Measurements from ENCODE around the gene SLC35E3.
A peak's percentile ranks its signal among the peaks of the same experiment; 100 is the strongest.
"Not testable (repeated sequence)": the region's sequence is repeated elsewhere in the genome, so short reads cannot be mapped to it uniquely, and the experiment has no call there.

The SLC35E3 gene

DNA sequence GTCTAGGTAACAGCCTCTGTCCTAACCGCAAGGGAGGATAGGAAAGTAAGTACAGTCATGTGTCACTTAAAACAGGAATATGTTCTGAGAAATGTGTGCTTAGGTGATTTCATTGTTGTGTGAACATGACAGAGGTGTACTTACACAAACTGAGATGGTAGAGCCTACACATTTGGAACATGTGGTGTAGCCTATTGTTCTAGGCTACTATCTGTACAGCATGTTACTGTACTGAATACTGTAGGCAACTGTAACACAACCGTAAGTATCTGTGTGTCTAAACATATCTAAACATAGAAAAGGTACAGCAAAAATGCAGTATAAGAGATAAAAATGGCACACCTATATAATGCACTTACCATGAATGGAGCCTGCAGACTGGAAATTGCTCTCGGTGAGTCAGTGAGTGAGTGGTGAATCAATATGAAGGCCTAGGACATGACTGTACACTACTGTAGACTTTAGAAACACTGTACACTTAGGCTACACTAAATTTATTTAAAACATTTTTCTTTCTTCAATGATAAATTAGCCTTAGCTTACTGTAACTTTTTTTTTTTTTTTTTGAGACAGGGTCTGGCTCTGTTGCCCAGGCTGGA is 48.8 kb downstream of the SLC35E3 start:
- DNase-seq (ENCODE audit: low read depth): no peak

- DNase-seq (ENCODE audit: low read depth): no peak
Observed at GRCh38 chr12:68796399-68796798, 50.4 kb downstream of the SLC35E3 start.

DNA sequence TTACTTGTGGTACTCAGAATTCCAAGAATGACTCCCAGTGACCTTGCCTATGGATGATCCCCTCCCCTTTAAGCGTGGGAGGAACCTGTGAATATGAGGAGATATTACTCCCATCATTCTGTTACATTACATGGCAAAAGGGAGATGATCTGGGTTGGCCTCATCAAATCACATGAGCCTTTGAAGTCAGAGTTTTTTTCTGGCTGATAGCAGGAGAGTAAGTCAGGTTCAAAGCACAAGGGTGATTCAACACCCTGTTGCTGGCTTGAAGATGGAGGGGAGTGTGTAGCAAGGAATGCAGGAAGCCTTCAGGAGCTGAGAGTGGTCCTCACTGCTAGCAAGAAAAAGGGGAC is 52.9 kb downstream of the SLC35E3 start:
- no peak for DNase-seq (ENCODE audit: low read depth)

GRCh38 chr12:68800294-68800693 is 54.3 kb downstream of the SLC35E3 start:
- no peak for DNase-seq (ENCODE audit: low read depth)

- DNase-seq (ENCODE audit: low read depth): not testable (repeated sequence)
Observed at GRCh38 chr12:68801124-68801523, 55.1 kb downstream of the SLC35E3 start.

DNA sequence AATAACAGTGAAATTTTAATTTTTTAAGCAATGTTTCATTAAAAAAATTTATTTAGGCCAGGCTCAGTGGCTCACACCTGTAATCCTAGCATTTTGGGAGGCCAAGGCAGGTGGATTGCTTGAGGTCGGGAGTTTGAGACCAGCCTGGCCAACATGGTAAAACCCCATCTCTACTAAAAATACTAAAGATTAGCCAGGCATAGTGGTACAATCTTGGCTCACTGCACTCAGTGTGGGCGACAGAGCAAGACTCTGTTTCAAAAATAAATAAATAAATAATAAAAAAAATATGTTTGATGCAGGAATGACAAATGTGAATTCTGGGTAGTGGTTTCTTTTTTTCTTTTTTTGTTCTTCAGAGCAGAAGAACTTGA is 56.4 kb downstream of the SLC35E3 start:
- DNase-seq (ENCODE audit: low read depth): not testable (repeated sequence)

DNA sequence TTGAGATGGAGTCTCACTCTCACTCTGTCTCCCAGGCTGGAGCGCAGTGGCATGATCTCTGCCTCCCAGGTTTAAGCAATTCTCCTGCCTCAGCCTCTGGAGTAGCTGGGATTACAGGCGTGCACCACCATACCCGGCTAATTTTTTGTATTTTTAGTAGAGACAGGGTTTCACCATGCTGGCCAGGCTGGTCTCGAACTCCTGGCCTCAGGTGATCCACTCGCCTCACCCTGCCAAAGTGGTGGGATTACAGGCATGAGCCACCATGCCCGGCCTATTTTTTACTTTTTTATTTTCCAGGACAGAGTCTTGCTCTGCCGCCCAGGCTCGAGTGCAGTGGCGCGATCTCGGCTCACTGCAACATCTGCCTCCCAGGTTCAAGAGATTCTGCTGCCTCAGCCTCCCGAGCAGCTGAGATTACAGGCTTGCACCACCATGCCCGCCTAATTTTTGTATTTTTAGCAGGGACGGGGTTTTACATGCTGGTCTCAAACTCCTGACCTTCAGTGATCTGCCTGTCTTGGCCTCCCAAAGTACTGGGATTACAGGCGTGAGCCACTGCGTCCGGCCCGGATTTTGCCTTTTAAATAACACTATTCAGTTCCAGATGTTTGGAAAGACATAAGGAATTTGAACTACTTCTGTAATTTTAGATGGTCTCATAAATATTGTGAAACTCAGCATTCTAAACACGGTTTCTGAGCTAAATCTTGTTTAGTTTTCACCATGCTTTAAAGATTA is 57.1 kb downstream of the SLC35E3 start:
- not testable (repeated sequence) for DNase-seq (ENCODE audit: low read depth)

- no peak for DNase-seq (ENCODE audit: low read depth)
Observed at GRCh38 chr12:68803948-68804656, 58.1 kb downstream of the SLC35E3 start.

- no peak for DNase-seq (ENCODE audit: low read depth)
Observed at GRCh38 chr12:68804657-68805591, 58.9 kb downstream of the SLC35E3 start.

GRCh38 chr12:68805592-68806120 is 59.7 kb downstream of the SLC35E3 start:
- no peak for DNase-seq (ENCODE audit: low read depth)

DNA sequence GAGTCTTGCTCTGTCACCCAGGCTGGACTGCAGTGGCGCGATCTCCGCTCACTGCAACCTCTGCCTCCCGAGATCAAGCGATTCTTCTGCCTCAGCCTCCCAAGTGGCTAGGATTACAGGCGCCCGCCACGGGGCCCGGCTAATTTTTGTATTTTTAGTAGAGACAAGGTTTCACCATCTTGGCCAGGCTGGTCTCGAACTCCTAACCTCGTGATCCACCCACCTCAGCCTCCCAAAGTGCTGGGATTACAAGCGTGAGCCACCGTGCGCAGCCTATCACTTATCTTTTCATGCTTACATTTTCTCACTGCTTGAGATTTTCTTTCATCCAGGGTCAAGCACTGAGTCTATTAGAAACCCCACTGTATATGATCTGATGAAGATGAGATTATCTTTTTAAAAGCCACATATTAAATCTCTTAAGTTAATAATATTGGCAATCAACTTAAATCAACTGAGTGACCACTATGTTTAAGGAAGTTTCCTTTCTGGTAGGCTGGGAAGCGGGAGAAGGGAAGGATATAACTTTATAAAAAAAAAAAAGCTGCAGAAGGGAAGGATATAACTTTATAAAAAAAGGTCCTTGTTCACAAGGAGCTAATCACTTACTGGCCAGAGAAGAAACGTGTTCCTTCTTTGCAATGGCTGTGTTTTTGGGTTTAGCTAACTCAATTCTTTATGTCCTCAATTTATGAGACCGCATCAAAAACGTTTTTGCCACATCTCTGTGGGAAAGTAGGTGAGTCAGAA is 60.7 kb downstream of the SLC35E3 start:
- DNase-seq (ENCODE audit: low read depth): no peak

DNA sequence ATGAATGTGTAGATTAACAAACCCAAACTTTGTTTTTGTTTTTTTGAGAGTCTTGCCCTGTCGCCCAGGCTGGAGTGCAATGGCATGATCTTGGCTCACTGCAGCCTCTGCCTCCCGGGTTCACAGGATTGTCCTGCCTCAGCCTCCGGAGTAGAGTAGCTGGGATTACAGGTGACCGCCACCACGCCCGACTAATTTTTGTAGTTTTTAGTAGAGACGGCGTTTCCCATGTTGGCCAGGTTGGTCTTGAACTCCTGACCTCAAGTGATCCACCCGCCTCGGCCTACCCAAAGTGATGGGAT is 61.2 kb downstream of the SLC35E3 start:
- DNase-seq (ENCODE audit: low read depth): not testable (repeated sequence)

GRCh38 chr12:68807576-68808387 is 61.8 kb downstream of the SLC35E3 start, which contains the start of gene MDM2:
TSS of gene MDM2 (plus strand) at chr12:68808177. CDS start at chr12:68808478, 301 bp downstream.
- DNase-seq (ENCODE audit: low read depth): peak; percentile 95

DNA sequence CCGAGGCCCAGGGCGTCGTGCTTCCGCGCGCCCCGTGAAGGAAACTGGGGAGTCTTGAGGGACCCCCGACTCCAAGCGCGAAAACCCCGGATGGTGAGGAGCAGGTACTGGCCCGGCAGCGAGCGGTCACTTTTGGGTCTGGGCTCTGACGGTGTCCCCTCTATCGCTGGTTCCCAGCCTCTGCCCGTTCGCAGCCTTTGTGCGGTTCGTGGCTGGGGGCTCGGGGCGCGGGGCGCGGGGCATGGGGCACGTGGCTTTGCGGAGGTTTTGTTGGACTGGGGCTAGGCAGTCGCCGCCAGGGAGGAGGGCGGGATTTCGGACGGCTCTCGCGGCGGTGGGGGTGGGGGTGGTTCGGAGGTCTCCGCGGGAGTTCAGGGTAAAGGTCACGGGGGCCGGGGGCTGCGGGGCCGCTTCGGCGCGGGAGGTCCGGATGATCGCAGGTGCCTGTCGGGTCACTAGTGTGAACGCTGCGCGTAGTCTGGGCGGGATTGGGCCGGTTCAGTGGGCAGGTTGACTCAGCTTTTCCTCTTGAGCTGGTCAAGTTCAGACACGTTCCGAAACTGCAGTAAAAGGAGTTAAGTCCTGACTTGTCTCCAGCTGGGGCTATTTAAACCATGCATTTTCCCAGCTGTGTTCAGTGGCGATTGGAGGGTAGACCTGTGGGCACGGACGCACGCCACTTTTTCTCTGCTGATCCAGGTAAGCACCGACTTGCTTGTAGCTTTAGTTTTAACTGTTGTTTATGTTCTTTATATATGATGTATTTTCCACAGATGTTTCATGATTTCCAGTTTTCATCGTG is 62.6 kb downstream of the SLC35E3 start:
- DNase-seq (ENCODE audit: low read depth): peak; percentile 65

GRCh38 chr12:68809190-68810026 is 63.4 kb downstream of the SLC35E3 start:
- no peak for DNase-seq (ENCODE audit: low read depth)

- not testable (repeated sequence) for DNase-seq (ENCODE audit: low read depth)
Observed at GRCh38 chr12:68810027-68810389, 64.0 kb downstream of the SLC35E3 start.

- DNase-seq (ENCODE audit: low read depth): not testable (repeated sequence)
Observed at GRCh38 chr12:68811573-68811972, 65.6 kb downstream of the SLC35E3 start.

DNA sequence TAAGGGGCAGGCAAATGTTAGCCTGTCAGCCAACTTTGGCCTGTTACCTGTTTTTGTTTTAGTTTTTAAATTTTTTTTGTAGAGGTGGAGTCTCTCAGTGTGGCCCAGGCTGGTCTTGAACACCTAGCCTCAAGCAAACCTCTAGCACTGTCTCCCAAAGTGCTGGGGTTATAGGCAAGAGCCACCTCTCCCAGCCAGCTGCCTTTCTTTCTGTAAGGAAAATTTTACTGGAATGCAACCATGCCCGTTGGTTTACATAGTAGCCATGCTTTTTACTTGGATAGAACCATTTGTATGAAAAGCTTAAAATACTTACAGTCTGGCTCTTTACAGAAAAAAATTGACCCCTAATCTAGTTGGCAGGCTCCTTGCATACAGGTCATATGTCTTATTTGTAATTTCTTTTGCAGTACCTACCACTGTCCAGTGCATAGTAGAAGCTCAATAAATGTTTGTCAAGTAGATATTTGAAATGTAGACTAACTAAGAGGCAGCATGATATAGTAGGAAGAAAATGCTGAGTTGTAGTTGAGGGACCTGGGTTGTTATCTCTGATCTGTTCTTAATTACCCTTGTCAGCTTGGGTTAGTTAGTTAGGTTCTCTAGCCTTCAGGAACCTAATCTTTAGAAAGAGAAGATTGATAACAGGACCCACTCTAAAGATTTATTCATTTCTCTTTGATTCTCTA is 66.7 kb downstream of the SLC35E3 start:
- no peak for DNase-seq (ENCODE audit: low read depth)
